Vagina (tissue), 2 donors: ENCODE measurements around the gene MYO1F. TPM values are rescaled to one million over a fixed set of nuclear protein-coding genes. Genes with fewer than 3 reads are reported as not detected.
"Not testable (repeated sequence)": the region's sequence is repeated elsewhere in the genome, so short reads cannot be mapped to it uniquely, and the experiment has no call there.

ENCODE experiments used
- DNase-seq, 2 donors: peaks; one replicate each; pipeline ENCODE4 v3.0.0-alpha.2; 2017; ENCODE audit errors: extremely low spot score in 2 of 2
- H3K27ac ChIP-seq: fragments of 200-600 bp; sonication (generic); one replicate; pipeline ENCODE4 v1.5.1; 2019
- H3K27me3 ChIP-seq: fragments of 200-600 bp; sonication (generic); one replicate; pipeline ENCODE4 v1.5.1; 2019
- H3K36me3 ChIP-seq, 2 donors: fragments of 200-600 bp; sonication (generic); one replicate each; pipeline ENCODE4 v1.5.1; 2017 to 2019
- H3K4me1 ChIP-seq: fragments of 200-600 bp; sonication (generic); one replicate; pipeline ENCODE4 v1.5.1; 2019
- H3K4me3 ChIP-seq, 2 donors: fragments of 200-600 bp; sonication (generic); 1 replicate in 1 of 2; 2 replicates in 1 of 2; pipeline ENCODE4 v1.5.1; 2016 to 2019
- H3K9me3 ChIP-seq: fragments of 200-600 bp; sonication (generic); one replicate; pipeline ENCODE4 v1.5.1; 2019
- POLR2A ChIP-seq, 2 donors: fragments of 450-650 bp; IDR thresholded peaks; one replicate each; pipeline ENCODE4 v1.6.1; 2017; ENCODE audit warnings: antibody characterized with exemption in 2 of 2, mild to moderate bottlenecking in 2 of 2, moderate library complexity in 2 of 2
- POLR2AphosphoS5 ChIP-seq, 2 donors: sonication (generic); formaldehyde crosslinking; IDR thresholded peaks; one replicate each; pipeline ENCODE4 v1.9.0; 2017; ENCODE audit warnings: antibody characterized with exemption in 2 of 2, mild to moderate bottlenecking in 2 of 2, low read depth in 1 of 2; ENCODE audit not compliant: insufficient read depth in 1 of 2
- intact Hi-C: fragments of 100-400 bp; cut with DNase I; formaldehyde crosslinking; loops from one replicate; pipeline ENCODE4 v1.15.1; 2023
- total RNA-seq: library from RNA; depleted of rRNA; stranded (reverse); fragments of >200 nt; gene quantifications from one replicate; pipeline ENCODE4 v1.2.3, GENCODE V29; 2016
- TF ChIP-seq, protein P1 (sequence below), 3 experiments: fragments of 450-650 bp in 2 of 3; fragments of 200-600 bp in 1 of 3; sonication (generic) in 1 of 3; IDR thresholded peaks; one replicate each; pipeline ENCODE4 v1.5.1; 2017 to 2019; ENCODE audit warnings: antibody characterized with exemption in 3 of 3, mild to moderate bottlenecking in 2 of 3, moderate library complexity in 2 of 3

Gene MYO1F
- total RNA-seq, 1 donor from 2014 or later: 20.4 TPM

- H3K36me3 ChIP-seq: no peaks in the 10 kb centered on the region
- H3K4me1 ChIP-seq: no peaks in the 10 kb centered on the region
- H3K27ac ChIP-seq: no peak overlapping the region
- DNase-seq: no peak
- no peaks in the 10 kb centered on the region for H3K9me3 ChIP-seq
- no peak for TF ChIP-seq POLR2AphosphoS5 (IDR thresholded peaks at IDR 0.05; ENCODE audit: insufficient read depth in 1 of 2, low read depth in 1 of 2)
- no peak for TF ChIP-seq POLR2A (IDR thresholded peaks at IDR 0.05)
- TF ChIP-seq, protein P1, sequence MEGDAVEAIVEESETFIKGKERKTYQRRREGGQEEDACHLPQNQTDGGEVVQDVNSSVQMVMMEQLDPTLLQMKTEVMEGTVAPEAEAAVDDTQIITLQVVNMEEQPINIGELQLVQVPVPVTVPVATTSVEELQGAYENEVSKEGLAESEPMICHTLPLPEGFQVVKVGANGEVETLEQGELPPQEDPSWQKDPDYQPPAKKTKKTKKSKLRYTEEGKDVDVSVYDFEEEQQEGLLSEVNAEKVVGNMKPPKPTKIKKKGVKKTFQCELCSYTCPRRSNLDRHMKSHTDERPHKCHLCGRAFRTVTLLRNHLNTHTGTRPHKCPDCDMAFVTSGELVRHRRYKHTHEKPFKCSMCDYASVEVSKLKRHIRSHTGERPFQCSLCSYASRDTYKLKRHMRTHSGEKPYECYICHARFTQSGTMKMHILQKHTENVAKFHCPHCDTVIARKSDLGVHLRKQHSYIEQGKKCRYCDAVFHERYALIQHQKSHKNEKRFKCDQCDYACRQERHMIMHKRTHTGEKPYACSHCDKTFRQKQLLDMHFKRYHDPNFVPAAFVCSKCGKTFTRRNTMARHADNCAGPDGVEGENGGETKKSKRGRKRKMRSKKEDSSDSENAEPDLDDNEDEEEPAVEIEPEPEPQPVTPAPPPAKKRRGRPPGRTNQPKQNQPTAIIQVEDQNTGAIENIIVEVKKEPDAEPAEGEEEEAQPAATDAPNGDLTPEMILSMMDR (IDR thresholded peaks at IDR 0.05): no peak
- intact Hi-C loops: no loop called here
- H3K27me3 ChIP-seq: no peaks in the 10 kb centered on the region
- no peak overlapping the region for H3K4me3 ChIP-seq
These were observed 19.5 kb downstream of the MYO1F start for GRCh38 chr19:8557642-8558238.

- H3K4me1 ChIP-seq, H3K27me3 ChIP-seq, H3K36me3 ChIP-seq, H3K9me3 ChIP-seq, intact Hi-C loops, H3K27ac ChIP-seq, H3K4me3 ChIP-seq, DNase-seq: not testable (repeated sequence)
These were observed 23.5 kb downstream of the MYO1F start for GRCh38 chr19:8553729-8554128.

GRCh38 chr19:8552810-8553209 is 24.4 kb downstream of the MYO1F start:
- no peak for DNase-seq
- Histone ChIP-seq H3K27me3 (no peaks in the 10 kb centered on the region), H3K4me3 (no peak overlapping the region), H3K9me3 (no peaks in the 10 kb centered on the region), H3K27ac (no peak overlapping the region), H3K4me1 (no peaks in the 10 kb centered on the region), H3K36me3 (no peaks in the 10 kb centered on the region)
- intact Hi-C loops: no loop called here
- TF ChIP-seq, protein P1 (IDR thresholded peaks at IDR 0.05): no peak
- no peak for TF ChIP-seq POLR2AphosphoS5 (IDR thresholded peaks at IDR 0.05; ENCODE audit: insufficient read depth in 1 of 2, low read depth in 1 of 2)
- TF ChIP-seq POLR2A (IDR thresholded peaks at IDR 0.05): no peak

DNA sequence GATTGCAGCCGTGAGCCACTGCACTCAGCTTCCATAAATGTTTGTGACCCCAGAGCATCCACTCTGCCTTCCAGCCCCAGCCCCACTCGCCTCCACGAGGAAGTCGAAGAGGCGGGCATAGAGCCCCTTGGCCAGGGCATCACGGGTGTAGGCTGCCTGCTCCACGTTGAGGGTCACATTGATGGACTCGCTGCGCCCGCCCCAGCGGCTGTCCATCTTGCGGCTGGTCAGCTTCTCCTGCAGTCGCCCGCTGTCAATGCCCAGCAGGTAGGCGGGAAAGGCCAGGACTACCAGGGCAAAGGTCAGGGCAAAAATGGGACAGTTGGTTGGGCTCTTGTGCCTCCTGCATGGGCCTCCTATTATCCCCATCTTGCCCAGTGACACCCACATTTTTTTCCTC is 27.2 kb downstream of the MYO1F start:
- Histone ChIP-seq H3K4me3 (no peak overlapping the region), H3K36me3 (no peaks in the 10 kb centered on the region), H3K27ac (no peak overlapping the region), H3K4me1 (no peaks in the 10 kb centered on the region), H3K27me3 (no peaks in the 10 kb centered on the region), H3K9me3 (no peaks in the 10 kb centered on the region)
- no peak for TF ChIP-seq POLR2AphosphoS5 (IDR thresholded peaks at IDR 0.05; ENCODE audit: insufficient read depth in 1 of 2, low read depth in 1 of 2)
- no peak for TF ChIP-seq POLR2A (IDR thresholded peaks at IDR 0.05)
- TF ChIP-seq, protein P1 (IDR thresholded peaks at IDR 0.05): no peak
- intact Hi-C loops: no loop called here
- DNase-seq: no peak

DNA sequence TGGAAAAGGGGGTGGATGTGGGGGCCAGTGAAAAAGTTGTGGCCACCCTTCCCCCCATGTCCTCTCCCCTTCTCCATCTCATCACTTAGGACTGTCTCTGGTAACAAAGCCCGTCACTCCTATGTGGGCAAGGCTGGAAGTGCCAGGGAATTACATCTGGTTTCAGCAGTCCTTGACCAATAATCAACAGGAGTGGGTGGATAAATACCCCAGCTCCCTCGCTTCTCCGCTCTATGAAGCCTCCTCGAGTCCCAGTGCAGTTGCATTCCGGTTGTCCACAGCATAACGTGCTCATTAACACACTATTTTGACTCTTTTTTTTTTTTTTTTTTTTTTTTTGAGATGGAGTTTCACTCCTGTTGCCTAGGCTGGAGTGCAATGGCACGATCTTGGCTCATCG is 31.5 kb downstream of the MYO1F start:
- Histone ChIP-seq H3K27me3 (no peaks in the 10 kb centered on the region), H3K27ac (no peak overlapping the region), H3K4me3 (no peak overlapping the region), H3K9me3 (no peaks in the 10 kb centered on the region), H3K4me1 (no peaks in the 10 kb centered on the region), H3K36me3 (no peaks in the 10 kb centered on the region)
- TF ChIP-seq POLR2AphosphoS5 (IDR thresholded peaks at IDR 0.05; ENCODE audit: insufficient read depth in 1 of 2, low read depth in 1 of 2) (no peak), POLR2A (IDR thresholded peaks at IDR 0.05) (no peak)
- TF ChIP-seq, protein P1 (IDR thresholded peaks at IDR 0.05): no peak
- intact Hi-C loops: no loop called here
- no peak for DNase-seq
